Endometrial microvascular endothelial cells (primary cell): ENCODE results near the gene DYNLT4. TPM values are rescaled to one million over a fixed set of nuclear protein-coding genes. Genes with fewer than 3 reads are reported as not detected.
"Not testable (repeated sequence)": the region's sequence is repeated elsewhere in the genome, so short reads cannot be mapped to it uniquely, and the experiment has no call there.

Source experiments
- in situ Hi-C: cut with HindIII; loops from 2 replicates; pipeline ENCODE4 v1.10.0; 2017; ENCODE audit warnings: low sequenced_read_pairs, low pct_unique_long_range_greater_than_20kb; ENCODE audit errors: inconsistent ontology term
- total RNA-seq: library from RNA; depleted of rRNA; stranded (reverse); fragments of >200 nt; gene quantifications from one replicate; pipeline ENCODE4 v1.2.3, GENCODE V29; 2015; ENCODE audit errors: inconsistent ontology term

DYNLT4 gene
- total RNA-seq, 1 donor from 2014 or later = not detected

- in situ Hi-C loops = no loop called here
Measured at GRCh38 chr1:44812822-44813543, 5.8 kb upstream of the DYNLT4 start.

- in situ Hi-C loops = no loop called here
Measured at GRCh38 chr1:44811234-44811633, 4.1 kb upstream of the DYNLT4 start.

- in situ Hi-C loops = not testable (repeated sequence)
Measured at GRCh38 chr1:44810762-44811105, 3.6 kb upstream of the DYNLT4 start.

GRCh38 chr1:44810101-44810761, 3.1 kb upstream of the DYNLT4 start:
- in situ Hi-C loops = no loop called here

- in situ Hi-C loops = no loop called here
Measured at GRCh38 chr1:44808938-44809917, 2.1 kb upstream of the DYNLT4 start.

GRCh38 chr1:44808063-44808937, 1.1 kb upstream of the DYNLT4 start, which contains the start of gene BTBD19:
Gene BTBD19, plus strand, starts transcription at chr1:44808523. Its CDS starts 298 bp downstream, at chr1:44808821.
- in situ Hi-C loops = no loop called here

- in situ Hi-C loops = no loop called here
Measured at GRCh38 chr1:44807364-44808062, 362 bp upstream of the DYNLT4 start.

GRCh38 chr1:44806025-44806703, 987 bp downstream of the DYNLT4 start:
- in situ Hi-C loops = no loop called here

GRCh38 chr1:44805311-44806024, 1.7 kb downstream of the DYNLT4 start:
- in situ Hi-C loops = no loop called here

- in situ Hi-C loops = no loop called here
Measured at GRCh38 chr1:44803312-44804095, 3.6 kb downstream of the DYNLT4 start.

- in situ Hi-C loops = no loop called here
Measured at GRCh38 chr1:44803062-44803311, 4.2 kb downstream of the DYNLT4 start.

- in situ Hi-C loops = no loop called here
Measured at GRCh38 chr1:44802306-44803061, 4.7 kb downstream of the DYNLT4 start.

- in situ Hi-C loops = no loop called here
Measured at GRCh38 chr1:44801491-44802305, 5.5 kb downstream of the DYNLT4 start.

GRCh38 chr1:44799770-44800584, 7.2 kb downstream of the DYNLT4 start, which contains the start of gene PLK3:
Gene PLK3, plus strand, starts transcription at chr1:44800377. Its CDS starts 87 bp downstream, at chr1:44800464.
- in situ Hi-C loops = no loop called here
